GM12864 (cell line): ENCODE data around the gene TCF21.

ENCODE experiments used
- DNase-seq: peaks from one replicate; pipeline ENCODE4 v3.0.0-alpha.2; 2011; ENCODE audit warnings: low read depth
- H3K4me3 ChIP-seq: 2 replicates; pipeline ENCODE4 v1.5.1; 2011; ENCODE audit warnings: mild to moderate bottlenecking, low read depth, low read length, control low read depth
- CTCF ChIP-seq: IDR thresholded peaks from 2 replicates; pipeline ENCODE4 v1.5.1; 2011; ENCODE audit warnings: low read depth, mild to moderate bottlenecking, moderate library complexity, low read length, control low read depth, inconsistent platforms; ENCODE audit errors: missing control alignments

TCF21 gene

GRCh38 chr6:133898263-133898662 is 9.3 kb downstream of the TCF21 start:
- DNase-seq: no peak
- no peak for TF ChIP-seq CTCF
- H3K4me3 ChIP-seq: no peak overlapping the region

- no peak for DNase-seq
- no peak overlapping the region for H3K4me3 ChIP-seq
- TF ChIP-seq CTCF: no peak
These were observed 10.6 kb downstream of the TCF21 start for GRCh38 chr6:133899556-133899955.

- TF ChIP-seq CTCF: no peak
- no peak overlapping the region for H3K4me3 ChIP-seq
- DNase-seq: no peak
These were observed 14.9 kb downstream of the TCF21 start for GRCh38 chr6:133903855-133904254.

GRCh38 chr6:133906050-133906449 is 17.1 kb downstream of the TCF21 start:
- no peak for DNase-seq
- no peak for TF ChIP-seq CTCF
- H3K4me3 ChIP-seq: no peak overlapping the region

- no peak overlapping the region for H3K4me3 ChIP-seq
- peak; percentile 93 for TF ChIP-seq CTCF
- DNase-seq: peak; percentile 40
These were observed 27.8 kb downstream of the TCF21 start for GRCh38 chr6:133916650-133917151.

GRCh38 chr6:133917781-133918180 is 28.9 kb downstream of the TCF21 start:
- DNase-seq: no peak
- H3K4me3 ChIP-seq: no peak overlapping the region
- TF ChIP-seq CTCF: no peak

GRCh38 chr6:133918208-133918930 is 29.5 kb downstream of the TCF21 start:
- no peak overlapping the region for H3K4me3 ChIP-seq
- TF ChIP-seq CTCF: no peak
- DNase-seq: no peak
